Right lobe of liver (tissue), 6 donors: Measurements from ENCODE around the gene LCN2. TPM values are rescaled to one million over a fixed set of nuclear protein-coding genes. Genes with fewer than 3 reads are reported as not detected.

Experiments
- ATAC-seq, 4 donors: fragments of 200-7000 bp; cut with Tn5 transposase; one replicate each; pipeline ENCODE4 v1.9.1; 2020; ENCODE audit warnings: mild to moderate bottlenecking in 4 of 4, moderate library complexity in 4 of 4
- DNase-seq, 3 donors: peaks; one replicate each; pipeline ENCODE4 v3.0.0-alpha.2; 2020
- H3K27ac ChIP-seq, 3 donors: fragments of 200-600 bp; one replicate each; pipeline ENCODE4 v1.8.0; 2022
- H3K27me3 ChIP-seq, 2 donors: fragments of 200-600 bp; one replicate each; pipeline ENCODE4 v1.8.0; 2022
- H3K36me3 ChIP-seq, 4 donors: fragments of 200-600 bp; sonication (generic) in 1 of 4; one replicate each; pipeline versions ENCODE4 v1.5.1 to v1.8.0; 2017 to 2022; ENCODE audit warnings: control low read depth in 1 of 4
- H3K4me1 ChIP-seq, 4 donors: fragments of 200-600 bp; sonication (generic) in 1 of 4; one replicate each; pipeline versions ENCODE4 v1.5.1 to v1.8.0; 2017 to 2022; ENCODE audit warnings: control low read depth in 1 of 4
- H3K4me3 ChIP-seq, 3 donors: fragments of 200-600 bp; one replicate each; pipeline ENCODE4 v1.8.0; 2022
- H3K9me3 ChIP-seq, 4 donors: fragments of 200-600 bp; sonication (generic) in 1 of 4; one replicate each; pipeline versions ENCODE4 v1.5.1 to v1.8.0; 2017 to 2022; ENCODE audit warnings: control low read depth in 1 of 4
- POLR2A ChIP-seq: fragments of 450-650 bp; IDR thresholded peaks from one replicate; pipeline ENCODE4 v1.6.1; 2017; ENCODE audit warnings: antibody characterized with exemption, mild to moderate bottlenecking
- WGBS: methylation state at CpG from one replicate; pipeline ENCODE4 v1.1.6; 2018; ENCODE audit warnings: low coverage, low lambda C conversion rate; ENCODE audit not compliant: insufficient coverage; ENCODE audit errors: missing lambda C conversion rate; 5-methylcytosine and 5-hydroxymethylcytosine counted together
- intact Hi-C, 2 donors: fragments of 100-400 bp; cut with DNase I; formaldehyde crosslinking; loops; one replicate each; pipeline versions ENCODE4 v1.11.2 to v1.14.1; 2022
- total RNA-seq, 6 experiments: library from RNA; depleted of rRNA in 2 of 6; stranded (reverse); fragments of >200 nt in 2 of 6; fragmentation: NEBNext Ultra II Directional in 3 of 6; extraction: Animal tissue kit (Norgen Biotek cat#: 25700) in 3 of 6; gene quantifications; one replicate each; pipeline versions ENCODE4 v1.1.0 to v1.2.4, GENCODE V29; 2016 to 2023
- TF ChIP-seq, protein P1 (sequence below), 4 donors: fragments of 200-600 bp in 3 of 4; fragments of 450-650 bp in 1 of 4; IDR thresholded peaks; one replicate each; pipeline versions ENCODE4 v1.5.1 to v1.8.0; 2016 to 2022; ENCODE audit warnings: antibody characterized with exemption in 4 of 4, mild to moderate bottlenecking in 2 of 4
- donor health status: DM: no; HTN: yes; CAD: no.
- donor health status: DM: no; HTN: no; CAD: no.
- donor health status: DM: no; HTN: no; CAD: no.
- donor health status: DM: no; HTN: yes; CAD: no.
- donor health status: DM: no; HTN: yes; CAD: no.

LCN2 gene
- total RNA-seq, 6 experiments from 2014 or later = 2.7 to 81.8 (median 18.1) TPM

DNA sequence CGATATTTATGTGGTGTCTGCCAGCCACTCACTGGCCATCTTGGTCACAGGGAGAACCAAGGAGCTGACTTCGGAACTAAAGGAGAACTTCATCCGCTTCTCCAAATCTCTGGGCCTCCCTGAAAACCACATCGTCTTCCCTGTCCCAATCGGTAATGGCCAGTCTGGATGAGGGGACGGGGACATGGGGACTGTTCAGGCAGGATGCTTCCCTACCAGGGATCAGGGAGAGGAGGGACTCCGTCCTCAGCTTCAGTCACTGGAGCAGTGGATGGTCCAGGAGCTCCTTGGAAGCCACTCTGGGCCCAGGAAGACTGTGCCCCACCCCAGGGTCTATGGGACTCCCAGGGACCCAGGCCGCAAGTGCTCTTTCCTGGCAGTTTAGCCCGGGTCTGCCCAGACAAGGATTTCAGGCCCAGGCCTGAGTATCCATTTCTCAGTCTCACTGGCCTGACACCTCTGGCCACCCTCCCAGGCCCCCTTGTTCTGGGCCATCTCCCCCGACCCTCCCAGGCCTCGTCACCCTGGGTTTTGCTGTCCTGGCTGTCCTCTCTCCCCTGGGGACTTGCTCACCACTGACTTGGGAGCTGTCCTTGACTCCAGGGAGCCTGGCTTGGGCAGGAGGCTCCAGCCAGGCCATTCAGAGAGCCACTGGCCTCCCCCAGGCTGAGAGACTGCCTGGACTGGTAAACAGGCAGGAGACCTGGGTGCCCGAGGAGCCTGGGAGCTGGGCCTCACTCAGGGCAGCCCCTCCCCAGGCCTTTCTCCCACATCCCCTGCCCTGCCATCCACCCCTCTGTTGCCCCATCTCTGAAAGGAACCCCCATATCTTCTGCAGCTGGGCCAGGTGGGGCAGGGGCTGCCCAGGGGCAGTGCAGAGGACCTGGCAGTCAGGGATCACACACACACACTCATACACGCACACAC is 3.1 kb downstream of the LCN2 start:
- no peak for ATAC-seq
- Histone ChIP-seq H3K36me3 (no peaks in the 10 kb centered on the region), H3K4me1 (peaks cover 0 to 18% (median 8%) of the 10 kb centered on the region in 4 donors), H3K27me3 (no peaks in the 10 kb centered on the region), H3K4me3 (no peak overlapping the region), H3K9me3 (no peaks in the 10 kb centered on the region), H3K27ac (no peak overlapping the region)
- TF ChIP-seq, protein P1, sequence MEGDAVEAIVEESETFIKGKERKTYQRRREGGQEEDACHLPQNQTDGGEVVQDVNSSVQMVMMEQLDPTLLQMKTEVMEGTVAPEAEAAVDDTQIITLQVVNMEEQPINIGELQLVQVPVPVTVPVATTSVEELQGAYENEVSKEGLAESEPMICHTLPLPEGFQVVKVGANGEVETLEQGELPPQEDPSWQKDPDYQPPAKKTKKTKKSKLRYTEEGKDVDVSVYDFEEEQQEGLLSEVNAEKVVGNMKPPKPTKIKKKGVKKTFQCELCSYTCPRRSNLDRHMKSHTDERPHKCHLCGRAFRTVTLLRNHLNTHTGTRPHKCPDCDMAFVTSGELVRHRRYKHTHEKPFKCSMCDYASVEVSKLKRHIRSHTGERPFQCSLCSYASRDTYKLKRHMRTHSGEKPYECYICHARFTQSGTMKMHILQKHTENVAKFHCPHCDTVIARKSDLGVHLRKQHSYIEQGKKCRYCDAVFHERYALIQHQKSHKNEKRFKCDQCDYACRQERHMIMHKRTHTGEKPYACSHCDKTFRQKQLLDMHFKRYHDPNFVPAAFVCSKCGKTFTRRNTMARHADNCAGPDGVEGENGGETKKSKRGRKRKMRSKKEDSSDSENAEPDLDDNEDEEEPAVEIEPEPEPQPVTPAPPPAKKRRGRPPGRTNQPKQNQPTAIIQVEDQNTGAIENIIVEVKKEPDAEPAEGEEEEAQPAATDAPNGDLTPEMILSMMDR (IDR thresholded peaks at IDR 0.05) = no peak
- no peak for TF ChIP-seq POLR2A
- peak in 2 of 3 donors; percentile 42 for DNase-seq
- intact Hi-C loops = no loop called here
- 84% methylated on average over 7 of the region's 13 CpGs for WGBS

DNA sequence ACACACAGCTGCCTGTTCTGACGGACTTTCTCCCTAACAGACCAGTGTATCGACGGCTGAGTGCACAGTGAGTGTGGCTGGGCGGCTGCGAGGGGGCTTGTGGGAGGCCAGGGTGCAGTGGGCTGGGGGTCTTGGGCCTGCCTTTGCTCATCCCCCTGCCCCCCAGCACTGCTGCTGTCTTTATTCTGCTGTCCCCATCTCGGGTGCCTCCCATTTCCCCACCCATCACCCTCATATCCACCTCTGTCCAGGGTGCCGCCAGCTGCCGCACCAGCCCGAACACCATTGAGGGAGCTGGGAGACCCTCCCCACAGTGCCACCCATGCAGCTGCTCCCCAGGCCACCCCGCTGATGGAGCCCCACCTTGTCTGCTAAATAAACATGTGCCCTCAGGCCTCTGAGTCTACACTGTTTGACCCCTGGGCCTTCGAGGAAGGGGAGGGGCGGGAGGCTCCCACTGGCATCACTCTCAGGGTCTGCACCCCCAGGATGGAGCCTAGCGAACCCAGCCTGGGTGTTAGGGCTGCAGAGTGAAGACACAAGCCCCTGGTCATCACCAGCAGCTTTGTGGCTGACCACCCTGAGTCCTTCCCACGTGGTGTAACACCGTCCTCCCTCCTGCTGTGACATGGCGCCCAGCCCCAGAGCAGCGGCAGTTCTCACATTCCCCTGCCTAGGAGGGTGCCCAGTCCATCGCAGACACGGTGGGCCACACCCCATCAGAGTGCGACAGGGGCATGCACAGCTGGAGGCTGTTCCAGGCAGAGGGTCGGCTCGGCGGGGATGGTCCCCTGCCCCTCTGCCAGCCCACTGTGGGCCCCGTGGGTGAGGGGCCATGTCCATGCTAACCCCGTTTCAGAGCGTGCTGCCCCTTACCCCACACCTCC is 4.0 kb downstream of the LCN2 start:
- H3K4me1 ChIP-seq = peaks cover 0 to 17% (median 8%) of the 10 kb centered on the region in 4 donors
- intact Hi-C loops = no loop called here
- no peak overlapping the region for H3K27ac ChIP-seq
- no peak overlapping the region for H3K4me3 ChIP-seq
- no peaks in the 10 kb centered on the region for H3K27me3 ChIP-seq
- ATAC-seq (no peak), DNase-seq (peak in 1 of 3 donors; percentile 48)
- no peak for TF ChIP-seq POLR2A
- TF ChIP-seq, protein P1 (IDR thresholded peaks at IDR 0.05) = no peak
- no peaks in the 10 kb centered on the region for H3K9me3 ChIP-seq
- no peaks in the 10 kb centered on the region for H3K36me3 ChIP-seq
- WGBS = 49% methylated on average over 3 of the region's 26 CpGs

DNA sequence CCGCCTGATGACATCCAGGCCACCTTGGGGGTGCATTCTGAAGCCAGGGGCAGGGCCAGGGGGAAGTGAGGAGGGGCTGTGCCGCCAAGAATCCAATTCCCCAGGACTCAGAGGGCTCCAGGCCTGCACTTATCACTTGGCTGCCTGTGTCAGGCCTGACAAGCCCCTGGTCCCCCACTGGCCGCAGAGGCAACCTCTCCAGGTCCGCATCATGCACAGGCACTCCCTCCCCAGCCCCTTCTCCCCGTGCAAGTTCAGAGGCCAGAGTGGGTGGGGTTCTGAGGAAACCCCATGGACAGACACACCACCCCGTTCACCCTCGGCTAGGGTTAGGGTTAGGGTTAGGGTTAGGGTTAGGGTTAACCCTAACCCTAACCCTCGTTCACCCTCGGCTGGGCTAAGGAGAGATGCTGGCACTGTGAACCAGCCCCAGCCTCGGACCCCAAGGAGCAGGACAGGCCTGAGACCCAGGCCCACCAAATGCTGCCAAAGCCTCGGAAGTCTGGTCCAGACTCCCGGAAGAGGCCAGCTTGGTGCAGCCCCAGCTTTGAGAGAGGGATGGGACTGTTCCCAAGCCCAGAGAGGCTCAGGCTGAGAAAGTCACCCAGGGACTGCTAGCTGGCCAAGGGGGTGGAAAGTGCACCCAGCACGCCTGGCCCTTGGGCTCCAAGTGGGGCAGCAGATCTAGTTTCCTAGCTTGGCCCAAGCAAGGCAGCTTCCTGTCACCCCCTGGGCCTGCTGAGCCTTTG is 4.9 kb downstream of the LCN2 start:
- 17% methylated on average over 1 of the region's 13 CpGs for WGBS
- Histone ChIP-seq H3K27ac (no peak overlapping the region), H3K36me3 (no peaks in the 10 kb centered on the region), H3K9me3 (no peaks in the 10 kb centered on the region), H3K4me1 (peaks cover 0 to 9% (median 3%) of the 10 kb centered on the region in 4 donors), H3K27me3 (no peaks in the 10 kb centered on the region), H3K4me3 (no peak overlapping the region)
- intact Hi-C loops = no loop called here
- DNase-seq = peak in 1 of 3 donors; percentile 45
- ATAC-seq = no peak
- TF ChIP-seq POLR2A = no peak
- TF ChIP-seq, protein P1 (IDR thresholded peaks at IDR 0.05) = no peak
